ENCODE measurements around the gene TET2.

DNA sequence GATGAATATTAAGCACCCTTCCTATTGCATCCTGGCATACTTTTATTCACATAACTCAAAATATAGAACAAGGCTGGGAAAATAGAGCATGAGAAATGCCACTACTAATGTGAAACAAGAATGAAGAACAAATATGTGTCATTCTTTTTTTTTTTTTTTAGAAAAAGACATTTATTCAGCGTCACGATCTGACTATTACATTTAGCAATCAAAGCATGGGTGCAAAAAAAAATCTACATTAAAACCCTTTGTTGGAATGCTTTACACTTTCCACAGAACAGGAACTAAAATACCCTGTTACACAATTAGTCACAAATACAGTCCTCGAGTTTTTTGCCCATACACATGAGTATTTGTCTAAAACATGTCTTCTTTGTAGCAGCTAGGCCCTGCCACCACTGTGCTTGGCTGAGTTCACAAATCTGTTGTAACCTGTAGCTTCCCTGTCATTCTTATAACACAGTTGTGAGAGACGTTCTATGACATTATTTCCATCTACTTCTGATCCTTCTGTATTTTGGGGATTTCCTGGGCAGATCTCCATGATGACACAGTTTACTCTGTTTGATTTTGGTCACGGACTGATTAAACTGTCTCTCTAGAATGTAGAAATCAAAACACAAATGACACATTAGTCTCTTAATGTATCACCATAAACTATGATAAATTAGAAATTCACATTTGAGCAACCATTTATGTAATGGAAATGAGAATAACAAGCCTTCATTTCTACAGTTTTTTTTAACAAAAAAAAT is 9.4 kb upstream of the TET2 start:
- TF ChIP-seq, protein P1, sequence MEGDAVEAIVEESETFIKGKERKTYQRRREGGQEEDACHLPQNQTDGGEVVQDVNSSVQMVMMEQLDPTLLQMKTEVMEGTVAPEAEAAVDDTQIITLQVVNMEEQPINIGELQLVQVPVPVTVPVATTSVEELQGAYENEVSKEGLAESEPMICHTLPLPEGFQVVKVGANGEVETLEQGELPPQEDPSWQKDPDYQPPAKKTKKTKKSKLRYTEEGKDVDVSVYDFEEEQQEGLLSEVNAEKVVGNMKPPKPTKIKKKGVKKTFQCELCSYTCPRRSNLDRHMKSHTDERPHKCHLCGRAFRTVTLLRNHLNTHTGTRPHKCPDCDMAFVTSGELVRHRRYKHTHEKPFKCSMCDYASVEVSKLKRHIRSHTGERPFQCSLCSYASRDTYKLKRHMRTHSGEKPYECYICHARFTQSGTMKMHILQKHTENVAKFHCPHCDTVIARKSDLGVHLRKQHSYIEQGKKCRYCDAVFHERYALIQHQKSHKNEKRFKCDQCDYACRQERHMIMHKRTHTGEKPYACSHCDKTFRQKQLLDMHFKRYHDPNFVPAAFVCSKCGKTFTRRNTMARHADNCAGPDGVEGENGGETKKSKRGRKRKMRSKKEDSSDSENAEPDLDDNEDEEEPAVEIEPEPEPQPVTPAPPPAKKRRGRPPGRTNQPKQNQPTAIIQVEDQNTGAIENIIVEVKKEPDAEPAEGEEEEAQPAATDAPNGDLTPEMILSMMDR (IDR thresholded peaks at IDR 0.05): no peak
- no peak for TF ChIP-seq EP300 (IDR thresholded peaks at IDR 0.05)
